Measurements from ENCODE around the gene C6orf89. TPM values are rescaled to one million over a fixed set of nuclear protein-coding genes. Genes with fewer than 3 reads are reported as not detected.
A peak's percentile ranks its signal among the peaks of the same experiment; 100 is the strongest.

C6orf89 gene
- total and polyA plus RNA-seq, 2 of the 8 experiments (the other 6 are each of a cell fraction or from before 2014, with no cell fraction given): 4.6 to 12.3 TPM

DNA sequence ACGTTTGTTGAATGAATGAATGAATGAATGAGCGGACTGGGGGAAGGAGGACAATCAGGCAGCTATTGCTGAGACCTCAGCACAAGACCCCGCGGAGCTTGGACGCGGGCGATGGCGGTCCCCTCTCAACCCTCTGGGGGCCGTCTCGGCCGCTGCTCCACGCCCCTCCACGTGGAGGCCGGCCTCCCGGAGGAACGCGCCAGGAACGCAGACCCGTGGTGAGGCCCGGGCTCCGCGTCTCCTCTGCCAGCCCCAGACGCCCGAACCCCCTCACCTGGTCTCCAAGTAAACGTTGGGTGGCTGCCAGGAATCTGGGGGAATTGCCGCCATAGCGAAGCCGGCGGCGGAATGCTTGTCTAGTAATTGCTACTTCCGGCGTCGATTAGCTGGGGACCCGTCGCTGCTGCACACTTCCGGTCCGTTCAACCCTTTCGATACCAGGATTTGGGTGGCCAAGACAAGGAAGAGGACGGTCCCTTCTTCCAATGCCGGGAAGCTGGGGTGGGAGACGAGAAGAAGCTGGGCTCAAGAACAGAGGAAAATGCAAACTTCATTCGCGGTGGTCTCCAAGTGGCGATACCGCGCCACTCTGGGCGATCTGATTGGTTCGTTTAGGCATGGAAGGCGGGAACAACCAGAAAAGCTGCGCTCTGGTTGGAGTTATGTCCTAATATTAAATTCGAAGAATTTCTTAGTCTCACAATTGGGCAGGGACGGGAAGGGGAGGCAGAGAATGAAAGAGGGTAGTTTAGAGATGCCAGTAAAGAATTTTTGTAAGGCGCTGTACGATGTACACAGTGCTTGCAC is 11.1 kb upstream of the C6orf89 start, which contains the start of gene PPIL1 (continued):
- TF ChIP-seq RNF2 (IDR thresholded peaks at IDR 0.05; ENCODE audit: borderline replicate concordance, low read depth, low read length, missing control alignments, poor library complexity, severe bottlenecking) (no peak), NANOG (IDR thresholded peaks at IDR 0.05; ENCODE audit: insufficient read depth, low read depth, low read length, poor library complexity, severe bottlenecking) (peak; percentile 38), TAF1 (IDR thresholded peaks at IDR 0.05; ENCODE audit: low read depth, low read length) (peak; percentile 92), CTCF (IDR thresholded peaks at IDR 0.05; ENCODE audit: control extremely low read depth in 1 of 3, insufficient read depth in 1 of 3, low read depth in 1 of 3, low read length in 3 of 3) (no peak), MAFK (IDR thresholded peaks at IDR 0.05; ENCODE audit: low read depth, low read length) (no peak), TEAD4 (IDR thresholded peaks at IDR 0.05; ENCODE audit: low read depth, low read length) (peak; percentile 72), RAD21 (IDR thresholded peaks at IDR 0.05 in 1 of 2, conservative IDR thresholded peaks at IDR 0.05 in 1 of 2; ENCODE audit: low read depth in 2 of 2, low read length in 2 of 2) (no peak), BCL11A (IDR thresholded peaks at IDR 0.05; ENCODE audit: low read depth in 2 of 2, low read length in 2 of 2) (no peak), EZH2 (IDR thresholded peaks at IDR 0.05; ENCODE audit: low read depth, low read length, severe bottlenecking) (no peak), CTBP2 (IDR thresholded peaks at IDR 0.05; ENCODE audit: borderline replicate concordance, insufficient read depth, insufficient read length, low read length) (no peak), SRF (IDR thresholded peaks at IDR 0.05; ENCODE audit: low read depth, low read length) (peak; percentile 38; the same call in 1 of the 2 replicates), SIX5 (IDR thresholded peaks at IDR 0.05; ENCODE audit: low read depth, low read length) (no peak), KDM5A (IDR thresholded peaks at IDR 0.05; ENCODE audit: low read length) (peak; percentile 73), POLR2AphosphoS5 (IDR thresholded peaks at IDR 0.05; ENCODE audit: low read depth, low read length) (peak; percentile 77), CREB1 (IDR thresholded peaks at IDR 0.05) (no peak), ZNF274 (IDR thresholded peaks at IDR 0.05; ENCODE audit: borderline replicate concordance, extremely low read depth, low read length) (no peak), SP4 (IDR thresholded peaks at IDR 0.05; ENCODE audit: low read length) (peak; percentile 87), CHD1 (IDR thresholded peaks at IDR 0.05; ENCODE audit: low read depth, low read length) (no peak)
- TF ChIP-seq, protein P1, sequence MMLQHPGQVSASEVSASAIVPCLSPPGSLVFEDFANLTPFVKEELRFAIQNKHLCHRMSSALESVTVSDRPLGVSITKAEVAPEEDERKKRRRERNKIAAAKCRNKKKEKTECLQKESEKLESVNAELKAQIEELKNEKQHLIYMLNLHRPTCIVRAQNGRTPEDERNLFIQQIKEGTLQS (IDR thresholded peaks at IDR 0.05; ENCODE audit: insufficient read depth, low read depth, low read length): no peak
- TF ChIP-seq, protein P2, sequence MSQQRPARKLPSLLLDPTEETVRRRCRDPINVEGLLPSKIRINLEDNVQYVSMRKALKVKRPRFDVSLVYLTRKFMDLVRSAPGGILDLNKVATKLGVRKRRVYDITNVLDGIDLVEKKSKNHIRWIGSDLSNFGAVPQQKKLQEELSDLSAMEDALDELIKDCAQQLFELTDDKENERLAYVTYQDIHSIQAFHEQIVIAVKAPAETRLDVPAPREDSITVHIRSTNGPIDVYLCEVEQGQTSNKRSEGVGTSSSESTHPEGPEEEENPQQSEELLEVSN (IDR thresholded peaks at IDR 0.05): peak; percentile 57
